ENCODE measurements around the gene DLL3.
"Not testable (repeated sequence)": the region's sequence is repeated elsewhere in the genome, so short reads cannot be mapped to it uniquely, and the experiment has no call there.

The DLL3 gene, protein sequence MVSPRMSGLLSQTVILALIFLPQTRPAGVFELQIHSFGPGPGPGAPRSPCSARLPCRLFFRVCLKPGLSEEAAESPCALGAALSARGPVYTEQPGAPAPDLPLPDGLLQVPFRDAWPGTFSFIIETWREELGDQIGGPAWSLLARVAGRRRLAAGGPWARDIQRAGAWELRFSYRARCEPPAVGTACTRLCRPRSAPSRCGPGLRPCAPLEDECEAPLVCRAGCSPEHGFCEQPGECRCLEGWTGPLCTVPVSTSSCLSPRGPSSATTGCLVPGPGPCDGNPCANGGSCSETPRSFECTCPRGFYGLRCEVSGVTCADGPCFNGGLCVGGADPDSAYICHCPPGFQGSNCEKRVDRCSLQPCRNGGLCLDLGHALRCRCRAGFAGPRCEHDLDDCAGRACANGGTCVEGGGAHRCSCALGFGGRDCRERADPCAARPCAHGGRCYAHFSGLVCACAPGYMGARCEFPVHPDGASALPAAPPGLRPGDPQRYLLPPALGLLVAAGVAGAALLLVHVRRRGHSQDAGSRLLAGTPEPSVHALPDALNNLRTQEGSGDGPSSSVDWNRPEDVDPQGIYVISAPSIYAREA

DNA sequence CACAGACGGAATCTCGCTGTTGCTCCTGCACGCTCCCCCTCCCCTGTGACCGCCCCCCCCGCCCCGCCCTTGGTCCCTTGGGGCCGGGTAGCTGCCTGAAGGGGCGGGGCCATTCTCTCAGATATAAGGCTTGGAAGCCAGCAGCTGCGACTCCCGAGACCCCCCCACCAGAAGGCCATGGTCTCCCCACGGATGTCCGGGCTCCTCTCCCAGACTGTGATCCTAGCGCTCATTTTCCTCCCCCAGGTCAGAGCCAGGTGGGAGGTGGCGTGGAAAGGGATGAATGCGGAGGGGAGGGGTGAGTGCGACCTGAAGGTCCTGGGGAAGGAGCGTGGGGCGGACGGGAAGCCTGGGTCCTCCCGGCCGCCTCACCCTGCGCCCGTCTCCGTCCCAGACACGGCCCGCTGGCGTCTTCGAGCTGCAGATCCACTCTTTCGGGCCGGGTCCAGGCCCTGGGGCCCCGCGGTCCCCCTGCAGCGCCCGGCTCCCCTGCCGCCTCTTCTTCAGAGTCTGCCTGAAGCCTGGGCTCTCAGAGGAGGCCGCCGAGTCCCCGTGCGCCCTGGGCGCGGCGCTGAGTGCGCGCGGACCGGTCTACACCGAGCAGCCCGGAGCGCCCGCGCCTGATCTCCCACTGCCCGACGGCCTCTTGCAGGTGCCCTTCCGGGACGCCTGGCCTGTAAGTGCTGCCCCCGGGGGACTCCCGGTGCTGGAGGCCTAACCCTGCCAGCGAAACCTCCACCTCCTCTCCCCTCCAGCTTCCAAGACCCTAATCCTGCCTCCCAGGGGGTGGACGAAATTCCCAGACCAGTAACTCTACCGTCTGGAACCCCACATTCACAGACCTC is at the start of gene DLL3:
Gene DLL3 (plus strand): TSS at position 150 of the 845 bp plus-strand sequence. CDS start 28 bp downstream, at position 178.
- in situ Hi-C loops (cut with HindIII; ENCODE audit: low sequenced_read_pairs): no loop called here

DNA sequence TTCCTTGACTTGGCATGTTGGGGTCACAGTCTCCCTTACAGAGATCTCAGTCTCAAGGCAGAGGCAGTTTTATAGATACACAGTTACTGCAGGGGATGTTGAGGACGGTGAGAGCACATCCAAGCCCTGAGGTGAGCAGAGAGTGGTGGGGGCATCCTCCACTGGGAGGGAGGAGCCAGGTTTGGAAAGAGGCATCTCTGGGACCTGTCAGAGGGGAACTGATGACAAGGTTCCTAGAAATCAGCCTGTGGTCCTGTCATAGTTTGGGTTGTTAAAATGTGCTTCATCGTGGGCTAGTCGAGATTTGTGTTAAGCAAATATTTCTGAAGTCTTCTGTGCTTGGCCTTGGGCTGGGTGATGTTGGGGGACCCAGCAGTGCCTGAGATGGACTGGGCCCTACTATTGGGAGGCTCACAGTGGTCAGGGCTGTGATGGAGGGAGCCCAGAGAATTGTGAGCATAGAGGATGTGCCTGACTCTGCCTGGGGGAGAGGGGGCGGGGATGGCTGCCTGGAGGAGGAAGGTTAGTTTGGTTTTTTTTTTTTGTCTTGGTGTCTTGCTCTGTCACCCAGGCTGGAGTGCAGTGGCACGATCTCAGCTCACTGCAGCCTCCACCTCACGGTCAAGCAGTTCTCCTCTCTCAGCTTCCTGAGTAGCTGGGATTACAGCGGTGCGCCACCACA is 49.5 kb upstream of the DLL3 start:
- in situ Hi-C loops (cut with HindIII; ENCODE audit: low sequenced_read_pairs): no loop called here

DNA sequence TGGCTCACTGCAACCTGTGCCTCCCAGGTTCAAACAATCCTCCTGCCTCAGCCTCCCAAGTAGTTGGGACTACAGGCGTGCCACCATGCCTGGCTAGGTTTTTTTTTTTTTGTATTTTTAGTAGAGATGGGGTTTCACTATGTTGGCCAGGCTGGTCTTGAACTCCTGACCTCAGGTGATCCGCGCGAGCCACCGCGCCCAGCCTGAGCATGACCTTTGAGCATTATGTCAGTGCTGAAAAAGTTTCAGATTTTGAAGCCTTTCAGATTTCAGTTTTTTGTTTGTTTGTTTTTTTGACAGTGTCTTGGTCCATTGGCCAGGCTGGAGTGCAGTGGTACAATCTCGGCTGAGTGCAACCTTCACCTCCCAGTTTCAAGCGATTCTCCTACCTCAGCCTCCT is 47.5 kb upstream of the DLL3 start:
- in situ Hi-C loops (cut with HindIII; ENCODE audit: low sequenced_read_pairs): not testable (repeated sequence)

DNA sequence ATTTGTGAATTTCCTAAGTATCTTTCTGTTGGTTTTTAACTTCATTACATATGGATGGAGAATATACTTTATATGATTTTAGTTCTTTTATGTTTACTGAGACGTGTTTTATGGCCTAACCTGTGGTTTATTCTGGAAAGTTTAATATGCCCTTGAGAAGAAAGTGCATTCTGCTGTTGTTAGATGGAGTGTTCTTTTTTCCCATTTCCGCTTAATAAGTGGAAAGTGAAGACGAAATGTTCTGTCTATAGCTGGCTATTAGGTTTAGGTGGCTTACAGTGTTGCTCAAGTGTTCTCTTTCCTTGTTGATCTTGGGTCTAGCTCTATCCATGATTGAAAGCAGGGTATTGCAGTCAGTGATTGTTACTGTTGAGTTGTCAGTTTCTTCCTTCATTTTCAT is 35.3 kb upstream of the DLL3 start:
- in situ Hi-C loops (cut with HindIII; ENCODE audit: low sequenced_read_pairs): no loop called here

DNA sequence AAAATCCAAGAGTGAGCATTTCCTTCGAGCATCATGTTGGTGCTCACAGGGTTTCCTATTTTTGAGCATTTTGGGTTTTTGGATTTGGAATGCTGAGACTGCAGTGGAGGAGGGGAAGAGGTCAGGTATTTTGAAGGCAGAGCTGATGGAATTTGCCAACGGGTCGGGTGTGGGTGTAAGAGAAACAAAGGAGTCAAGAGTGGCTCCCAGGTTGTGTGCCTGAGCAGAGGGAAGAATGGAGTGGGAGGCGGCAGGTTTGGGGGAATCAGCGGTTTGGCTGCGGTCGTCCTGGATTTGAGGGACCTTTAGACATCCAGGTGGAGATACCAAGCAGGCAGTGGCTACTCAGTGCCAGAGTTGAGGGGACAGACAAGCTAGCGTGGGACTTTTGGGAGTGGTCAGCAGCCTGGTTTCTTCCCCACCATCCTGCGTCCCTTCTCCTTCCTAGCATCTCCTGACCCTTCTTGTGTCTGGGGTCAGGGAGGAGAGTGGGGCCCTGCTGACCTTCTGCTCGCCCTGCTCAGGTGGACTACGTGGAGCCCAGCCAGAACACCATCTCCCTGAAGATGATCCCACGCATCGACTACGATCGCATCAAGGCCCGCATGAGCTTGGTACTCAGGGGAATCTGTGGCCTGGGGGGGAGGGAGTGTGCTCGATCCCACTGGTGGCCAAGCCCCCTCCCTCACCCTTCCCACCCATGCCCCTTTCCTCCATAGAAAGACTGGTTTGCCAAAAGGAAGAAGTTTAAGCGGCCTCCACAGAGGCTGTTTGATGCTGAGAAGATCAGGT is 32.6 kb upstream of the DLL3 start:
- in situ Hi-C loops (cut with HindIII; ENCODE audit: low sequenced_read_pairs): no loop called here

DNA sequence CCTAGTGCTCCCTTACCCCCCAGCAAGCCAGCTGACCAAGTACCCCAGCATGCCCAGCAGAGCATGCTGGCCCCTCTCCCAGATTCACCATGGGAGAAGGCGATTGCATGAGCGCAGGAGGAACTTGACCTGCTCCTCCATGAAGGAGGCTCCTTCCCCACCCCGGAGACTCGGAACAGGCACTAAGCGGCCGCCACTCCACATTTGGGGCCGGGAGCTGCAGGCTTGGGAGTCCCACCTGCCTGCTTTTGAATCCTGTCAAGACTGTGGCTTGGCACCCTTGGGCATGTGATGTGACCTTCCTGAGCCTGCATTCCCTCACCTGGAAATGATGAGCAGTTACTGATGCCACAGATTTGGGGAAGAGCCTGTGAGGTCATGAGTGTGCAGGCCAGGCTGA is 30.8 kb upstream of the DLL3 start:
- in situ Hi-C loops (cut with HindIII; ENCODE audit: low sequenced_read_pairs): no loop called here

DNA sequence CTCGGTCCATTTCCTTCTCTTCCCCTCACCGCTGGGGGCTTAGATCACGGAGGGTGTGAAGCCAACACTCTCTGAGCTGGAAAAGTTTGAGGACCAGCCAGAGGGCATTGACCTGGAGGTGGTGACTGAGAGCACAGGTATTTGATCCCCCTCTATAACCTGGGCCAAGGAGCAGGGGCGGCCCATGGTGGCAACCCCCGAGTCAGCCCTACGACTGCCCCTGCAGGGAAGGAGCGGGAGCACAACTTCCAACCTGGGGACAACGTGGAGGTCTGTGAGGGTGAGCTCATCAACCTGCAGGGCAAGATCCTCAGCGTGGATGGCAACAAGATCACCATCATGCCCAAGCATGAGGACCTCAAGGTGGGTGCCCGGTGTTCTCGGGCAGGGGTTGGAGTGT is 29.7 kb upstream of the DLL3 start:
- in situ Hi-C loops (cut with HindIII; ENCODE audit: low sequenced_read_pairs): no loop called here

DNA sequence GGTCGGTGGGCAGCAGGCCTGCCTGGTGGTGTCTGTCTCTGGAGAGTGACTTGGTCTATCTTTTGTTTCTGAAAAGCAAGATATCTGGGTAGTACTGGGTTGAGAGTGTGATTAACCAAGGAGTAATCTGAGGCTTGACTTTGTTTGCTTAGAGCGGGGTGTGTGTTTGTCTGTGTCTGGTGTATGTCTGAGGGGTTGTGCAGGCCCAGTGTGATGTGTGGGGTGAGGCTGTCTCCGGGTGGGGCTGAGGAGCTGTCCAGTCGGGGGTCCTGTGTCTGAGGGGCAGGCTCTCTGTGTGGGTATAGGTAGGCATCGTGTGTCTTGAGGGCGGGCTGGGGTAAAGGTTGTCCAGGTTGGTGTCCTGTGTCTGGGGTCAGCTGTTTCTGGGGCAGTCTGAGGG is 29.2 kb upstream of the DLL3 start:
- in situ Hi-C loops (cut with HindIII; ENCODE audit: low sequenced_read_pairs): no loop called here

DNA sequence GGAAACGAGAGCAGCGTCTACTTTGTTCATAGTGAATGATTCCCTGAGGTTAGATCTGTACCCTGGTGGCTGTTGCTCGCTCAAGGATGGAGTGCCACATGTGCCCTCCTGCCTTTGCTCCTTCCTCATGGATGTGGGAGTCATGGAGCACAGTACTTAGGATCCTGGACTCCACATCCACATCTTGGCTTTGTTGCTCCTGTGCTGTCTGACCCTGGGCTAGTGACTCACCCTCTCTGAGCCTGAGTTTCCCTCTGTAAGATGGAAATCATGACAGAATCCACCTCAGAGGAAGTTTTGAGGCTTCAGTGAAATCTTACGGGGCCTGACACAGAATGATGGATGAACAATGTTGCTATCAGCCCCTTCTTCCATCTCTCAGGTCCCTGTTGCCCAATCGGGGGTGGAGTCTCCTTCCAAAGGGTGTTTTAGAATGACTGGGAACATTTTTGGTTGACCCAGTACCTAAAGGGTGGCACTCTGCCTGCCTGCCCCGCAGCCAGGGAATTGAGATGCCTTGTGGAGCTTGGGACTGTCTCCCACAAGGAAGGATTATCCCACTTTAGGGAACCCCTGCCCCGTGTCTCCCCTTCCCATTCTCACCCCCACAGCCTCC is 27.9 kb upstream of the DLL3 start:
- in situ Hi-C loops (cut with HindIII; ENCODE audit: low sequenced_read_pairs): no loop called here

DNA sequence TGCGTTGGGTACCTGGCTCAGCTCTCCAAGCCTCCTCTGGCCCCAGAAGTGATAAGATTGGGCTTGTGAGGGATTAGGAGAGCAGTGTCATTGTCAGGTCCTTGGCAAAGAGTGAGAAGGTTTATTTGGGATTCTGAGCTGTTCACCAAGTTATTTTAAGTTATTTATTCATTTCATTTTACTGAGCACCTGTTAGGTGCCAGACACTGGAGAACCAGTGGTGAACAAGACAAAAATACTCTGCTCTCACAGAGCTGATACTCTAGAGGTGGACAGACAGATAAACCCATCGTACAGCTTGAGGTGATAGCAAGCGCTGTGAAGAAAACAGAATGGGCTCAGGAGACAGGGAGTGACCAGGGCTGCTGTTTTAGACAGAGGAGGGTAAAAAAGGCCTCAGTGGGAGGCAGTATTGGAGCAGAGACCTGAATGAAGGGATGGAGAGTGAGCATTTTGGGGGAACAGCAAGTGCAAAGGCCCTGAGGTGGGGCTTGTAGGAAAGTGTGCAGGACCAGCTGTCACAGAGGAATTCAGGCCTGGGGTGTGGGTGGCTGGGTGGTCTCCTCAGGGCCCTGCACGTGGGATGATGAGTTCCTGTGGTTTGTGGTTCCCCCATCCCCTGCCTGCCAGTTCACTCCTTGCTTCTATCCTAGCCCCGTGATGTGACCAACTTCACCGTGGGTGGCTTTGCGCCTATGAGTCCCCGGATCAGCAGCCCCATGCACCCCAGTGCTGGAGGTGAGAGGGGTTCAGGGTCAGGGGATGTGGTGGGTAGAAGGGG is 26.8 kb upstream of the DLL3 start:
- in situ Hi-C loops (cut with HindIII; ENCODE audit: low sequenced_read_pairs): no loop called here

DNA sequence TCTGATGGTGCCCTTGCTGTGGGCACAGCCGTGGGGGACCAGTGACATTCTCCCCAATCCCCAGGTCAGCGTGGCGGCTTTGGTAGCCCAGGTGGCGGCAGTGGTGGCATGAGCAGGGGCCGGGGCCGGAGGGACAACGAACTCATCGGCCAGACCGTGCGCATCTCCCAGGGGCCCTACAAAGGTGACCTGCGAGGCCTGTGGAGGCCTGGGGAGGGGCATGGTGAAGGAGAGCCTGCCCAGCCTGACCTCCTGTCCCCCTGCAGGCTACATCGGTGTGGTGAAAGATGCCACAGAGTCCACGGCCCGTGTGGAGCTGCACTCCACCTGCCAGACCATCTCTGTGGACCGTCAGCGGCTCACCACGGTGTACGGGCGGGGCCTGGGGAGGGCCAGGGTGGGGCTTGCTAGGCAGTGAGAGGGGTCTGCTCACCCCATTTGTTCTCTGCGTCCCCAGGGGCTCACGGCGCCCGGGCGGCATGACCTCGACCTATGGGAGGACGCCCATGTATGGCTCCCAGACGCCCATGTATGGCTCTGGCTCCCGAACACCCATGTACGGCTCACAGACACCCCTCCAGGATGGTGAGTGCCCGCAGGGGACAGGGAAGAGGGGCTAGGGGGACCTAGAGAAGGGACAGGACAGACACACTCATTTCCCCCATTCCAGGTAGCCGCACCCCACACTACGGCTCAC is 25.9 kb upstream of the DLL3 start:
- in situ Hi-C loops (cut with HindIII; ENCODE audit: low sequenced_read_pairs): no loop called here

DNA sequence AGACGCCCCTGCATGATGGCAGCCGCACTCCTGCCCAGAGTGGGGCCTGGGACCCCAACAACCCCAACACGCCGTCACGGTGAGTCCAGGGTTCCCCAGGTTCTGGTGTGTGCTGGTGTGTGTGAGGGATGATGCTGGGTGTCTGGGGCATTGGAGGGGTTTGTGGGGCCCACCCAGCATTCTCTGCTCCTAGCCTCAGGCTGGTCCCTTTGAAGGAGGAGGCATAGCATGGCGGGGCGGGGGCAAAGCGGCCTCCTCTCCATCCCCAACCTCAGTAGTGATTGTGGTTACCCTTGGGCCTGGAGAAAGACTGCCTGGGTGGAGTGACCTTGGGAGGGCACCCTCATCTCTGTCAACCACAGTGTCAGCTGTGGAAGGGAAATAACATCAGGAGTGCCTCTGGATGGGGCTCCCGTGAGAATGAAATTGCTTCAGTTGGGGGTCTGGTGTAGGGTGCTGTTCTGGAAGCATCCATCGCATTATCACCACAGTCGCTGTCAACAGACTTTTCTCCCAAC is 25.2 kb upstream of the DLL3 start:
- in situ Hi-C loops (cut with HindIII; ENCODE audit: low sequenced_read_pairs): no loop called here

DNA sequence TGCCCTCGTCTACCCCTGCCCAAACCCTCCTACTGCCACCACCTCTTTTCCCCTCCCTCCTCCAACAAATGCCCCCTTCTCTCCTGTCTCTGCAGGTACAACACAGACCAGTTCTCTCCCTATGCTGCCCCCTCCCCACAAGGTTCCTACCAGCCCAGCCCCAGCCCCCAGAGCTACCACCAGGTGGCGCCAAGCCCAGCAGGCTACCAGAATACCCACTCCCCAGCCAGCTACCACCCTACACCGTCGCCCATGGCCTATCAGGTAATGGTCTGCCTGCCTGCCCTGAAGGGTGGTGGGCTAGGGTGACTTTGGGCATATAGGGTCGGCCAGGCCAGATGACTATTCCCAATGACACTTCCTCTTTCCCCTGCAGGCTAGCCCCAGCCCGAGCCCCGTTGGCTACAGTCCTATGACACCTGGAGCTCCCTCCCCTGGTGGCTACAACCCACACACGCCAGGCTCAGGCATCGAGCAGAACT is 24.6 kb upstream of the DLL3 start:
- in situ Hi-C loops (cut with HindIII; ENCODE audit: low sequenced_read_pairs): no loop called here

DNA sequence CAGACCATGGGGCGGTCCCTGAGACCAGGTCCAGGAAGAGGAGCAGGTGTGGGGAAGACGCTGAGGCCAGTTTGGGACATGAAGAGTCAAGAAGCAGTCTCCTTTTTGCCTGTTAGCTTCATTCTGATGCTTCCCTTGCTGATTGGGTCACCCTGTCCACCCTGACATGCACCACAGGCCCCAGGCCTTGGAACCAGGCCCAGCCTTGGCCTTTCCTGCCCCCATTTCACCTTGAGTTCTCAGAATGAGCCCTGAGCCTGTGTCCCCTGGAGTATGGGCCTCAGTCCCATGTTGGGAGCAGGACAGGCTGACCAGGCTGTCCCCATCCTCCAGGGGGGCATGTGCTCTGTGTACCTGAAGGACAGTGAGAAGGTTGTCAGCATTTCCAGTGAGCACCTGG is 23.0 kb upstream of the DLL3 start:
- in situ Hi-C loops (cut with HindIII; ENCODE audit: low sequenced_read_pairs): no loop called here

DNA sequence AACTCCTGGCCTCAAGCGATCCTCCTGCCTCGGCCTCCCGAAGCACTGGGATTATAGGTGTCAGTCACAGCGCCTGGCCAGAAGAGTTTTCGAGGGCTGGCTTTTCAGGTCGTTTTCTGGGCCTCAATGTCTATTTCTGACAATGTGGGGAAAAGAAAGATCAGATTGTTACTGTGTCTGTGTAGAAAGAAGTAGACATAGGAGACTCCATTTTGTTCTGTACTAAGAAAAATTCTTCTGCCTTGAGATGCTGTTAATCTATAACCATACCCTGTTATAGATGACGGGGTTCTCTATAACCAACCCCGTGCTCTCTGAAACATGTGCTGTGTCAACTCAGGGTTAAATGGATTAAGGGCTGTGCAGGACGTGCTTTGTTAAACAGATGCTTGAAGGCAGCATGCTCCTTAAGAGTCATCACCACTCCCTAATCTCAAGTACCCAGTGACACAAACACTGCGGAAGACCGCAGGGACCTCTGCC is 19.4 kb upstream of the DLL3 start:
- in situ Hi-C loops (cut with HindIII; ENCODE audit: low sequenced_read_pairs): not testable (repeated sequence)

DNA sequence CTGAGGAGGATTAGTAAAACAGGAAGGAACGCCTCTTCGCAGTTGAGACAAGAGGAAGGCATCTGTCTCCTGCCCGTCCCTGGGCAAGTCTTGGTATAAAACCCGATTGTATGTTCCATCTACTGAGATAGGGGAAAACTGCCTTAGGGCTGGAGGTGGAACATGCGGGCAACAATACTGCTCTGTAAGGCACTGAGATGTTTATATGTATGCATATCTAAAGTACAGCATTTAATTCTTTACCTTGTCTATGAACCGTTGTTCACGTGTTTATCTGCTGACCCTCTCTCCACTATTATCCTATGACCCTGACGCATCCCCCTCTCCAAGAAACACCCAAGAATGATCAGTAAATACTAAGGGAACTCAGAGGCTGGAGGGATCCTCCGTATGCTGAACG is 18.8 kb upstream of the DLL3 start:
- in situ Hi-C loops (cut with HindIII; ENCODE audit: low sequenced_read_pairs): no loop called here

DNA sequence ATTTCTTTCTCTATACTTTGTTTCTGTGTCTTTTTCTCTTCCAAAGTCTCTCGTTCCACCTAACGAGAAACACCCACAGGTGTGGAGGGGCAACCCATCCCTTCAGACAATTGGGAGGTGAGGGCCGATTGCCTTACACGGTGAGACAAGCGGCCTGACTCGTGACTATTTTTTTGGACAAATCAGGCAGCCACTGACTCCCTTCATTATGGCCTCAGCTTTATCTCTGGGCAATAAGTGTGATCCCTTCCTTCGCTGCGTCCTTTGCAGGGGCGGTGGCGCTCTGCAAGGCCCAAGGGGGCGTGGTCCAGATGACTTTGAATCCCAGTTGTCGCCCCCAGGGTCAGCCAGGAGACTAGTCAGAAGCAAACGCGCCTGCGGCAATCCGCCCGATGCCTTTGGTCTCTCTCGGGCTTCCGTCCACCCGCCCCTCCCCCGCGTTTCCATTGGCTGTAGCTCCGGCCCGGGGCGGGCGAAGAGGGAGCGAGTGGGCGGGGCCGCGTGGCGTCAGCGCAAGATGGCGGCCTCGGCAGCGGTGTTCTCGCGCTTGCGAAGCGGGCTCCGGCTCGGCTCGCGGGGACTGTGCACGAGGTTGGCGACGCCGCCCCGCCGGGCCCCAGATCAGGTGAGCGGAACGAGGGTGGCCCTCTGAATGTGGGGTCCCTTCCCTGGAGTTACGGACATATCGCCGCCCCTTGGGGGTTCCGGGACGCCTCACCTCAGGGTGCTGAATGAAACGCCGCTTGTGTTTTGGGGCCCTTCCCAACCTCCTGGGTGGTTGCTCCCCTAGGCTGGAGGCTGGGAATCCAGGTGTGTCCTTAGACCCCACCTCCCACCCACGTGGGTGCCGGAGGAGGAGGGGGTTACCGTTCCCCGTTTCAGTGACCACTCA is 18.2 kb upstream of the DLL3 start, which contains the start of gene TIMM50:
Gene TIMM50 (plus strand): TSS at position 502 of the 892 bp plus-strand sequence. CDS start 16 bp downstream, at position 518.
- in situ Hi-C loops (cut with HindIII; ENCODE audit: low sequenced_read_pairs): no loop called here
